Measurements from ENCODE around the gene GPR4. TPM values are rescaled to one million over a fixed set of nuclear protein-coding genes. Genes with fewer than 3 reads are reported as not detected.

GPR4 gene
- total RNA-seq, 1 donor from 2014 or later: 0.30 TPM

- no peaks in the 10 kb centered on the region for H3K27me3 Mint-ChIP-seq (ENCODE audit: low read depth, unreplicated experiment)
- Histone ChIP-seq H3K9ac (ENCODE audit: low read length) (peak within 1 kb of the TSS; percentile 82), H3K79me2 (ENCODE audit: insufficient read depth, low read length) (peaks cover 8% of the 10 kb centered on the region), H3K9me3 (ENCODE audit: insufficient read depth, low read depth, low read length) (no peaks in the 10 kb centered on the region), H3K27ac (ENCODE audit: low read depth, low read length) (peak within 1 kb of the TSS; percentile 2), H2AFZ (ENCODE audit: low read depth, low read length) (peak within 1 kb of the TSS; percentile 82), H3K27me3 (ENCODE audit: insufficient read depth, low read length) (no peaks in the 10 kb centered on the region), H3K36me3 (ENCODE audit: insufficient read depth, low read length) (no peaks in the 10 kb centered on the region), H3K4me1 (ENCODE audit: insufficient read depth, low read length) (peaks cover 31% of the 10 kb centered on the region), H3K4me3 (ENCODE audit: insufficient read depth, low read depth, low read length) (peak within 1 kb of the TSS; percentile 84), H4K20me1 (ENCODE audit: insufficient read depth, low read length) (no peaks in the 10 kb centered on the region), H3K4me2 (ENCODE audit: low read length) (peak within 1 kb of the TSS; percentile 90)
- FAIRE-seq (no peak), DNase-seq (ENCODE audit: low read depth) (peak; percentile 14)
- peak within 1 kb of the TSS; percentile 79 for H3K27ac Mint-ChIP-seq (ENCODE audit: unreplicated experiment)
- peak within 1 kb of the TSS; percentile 88 for H3K4me3 Mint-ChIP-seq (ENCODE audit: unreplicated experiment)
- H3K4me1 Mint-ChIP-seq (ENCODE audit: low read depth, unreplicated experiment): peaks cover 15% of the 10 kb centered on the region
- no peaks in the 10 kb centered on the region for H3K9me3 Mint-ChIP-seq (ENCODE audit: unreplicated experiment)
- TF ChIP-seq EZH2 (IDR thresholded peaks at IDR 0.05; ENCODE audit: insufficient read depth, low read length) (no peak), CTCF (IDR thresholded peaks at IDR 0.05; ENCODE audit: insufficient read depth, low read depth, low read length) (no peak)
- H3K36me3 Mint-ChIP-seq (ENCODE audit: low read depth, unreplicated experiment): peaks cover 4% of the 10 kb centered on the region
Measured at GRCh38 chr19:45638930-45639729, 37.1 kb upstream of the GPR4 start, which contains the start of gene EML2. Gene EML2, minus strand, starts transcription at chr19:45639397. Its CDS starts 21 bp downstream, at chr19:45639376.

GRCh38 chr19:45637890-45638667 lies 36.1 kb upstream of the GPR4 start:
- TF ChIP-seq CTCF (IDR thresholded peaks at IDR 0.05; ENCODE audit: insufficient read depth, low read depth, low read length) (no peak), EZH2 (IDR thresholded peaks at IDR 0.05; ENCODE audit: insufficient read depth, low read length) (no peak)
- peak; percentile 47 for DNase-seq (ENCODE audit: low read depth)
- Histone ChIP-seq H3K27me3 (ENCODE audit: insufficient read depth, low read length) (no peaks in the 10 kb centered on the region), H3K9ac (ENCODE audit: low read length) (peak overlapping the region; percentile 82), H3K4me1 (ENCODE audit: insufficient read depth, low read length) (peaks cover 29% of the 10 kb centered on the region), H3K4me3 (ENCODE audit: insufficient read depth, low read depth, low read length) (peak overlapping the region; percentile 84), H3K36me3 (ENCODE audit: insufficient read depth, low read length) (no peaks in the 10 kb centered on the region), H3K4me2 (ENCODE audit: low read length) (peak overlapping the region; percentile 90), H4K20me1 (ENCODE audit: insufficient read depth, low read length) (no peaks in the 10 kb centered on the region), H3K79me2 (ENCODE audit: insufficient read depth, low read length) (peaks cover 8% of the 10 kb centered on the region), H3K9me3 (ENCODE audit: insufficient read depth, low read depth, low read length) (no peaks in the 10 kb centered on the region), H2AFZ (ENCODE audit: low read depth, low read length) (peak overlapping the region; percentile 58), H3K27ac (ENCODE audit: low read depth, low read length) (no peak overlapping the region)
- H3K4me3 Mint-ChIP-seq (ENCODE audit: unreplicated experiment): peak overlapping the region; percentile 88
- no peaks in the 10 kb centered on the region for H3K27me3 Mint-ChIP-seq (ENCODE audit: low read depth, unreplicated experiment)
- no peak for FAIRE-seq
- no peaks in the 10 kb centered on the region for H3K9me3 Mint-ChIP-seq (ENCODE audit: unreplicated experiment)
- H3K36me3 Mint-ChIP-seq (ENCODE audit: low read depth, unreplicated experiment): peaks cover 4% of the 10 kb centered on the region
- H3K4me1 Mint-ChIP-seq (ENCODE audit: low read depth, unreplicated experiment): peaks cover 12% of the 10 kb centered on the region
- H3K27ac Mint-ChIP-seq (ENCODE audit: unreplicated experiment): peak overlapping the region; percentile 58

Measured in astrocyte (in vitro differentiated cells and primary cell).